ENCODE data around the gene TMCO1. TPM values are rescaled to one million over a fixed set of nuclear protein-coding genes. Genes with fewer than 3 reads are reported as not detected.
"Not testable (repeated sequence)": the region's sequence is repeated elsewhere in the genome, so short reads cannot be mapped to it uniquely, and the experiment has no call there.

Gene TMCO1
- total RNA-seq, 1 experiment from 2014 or later, result 64.1 TPM

- Histone ChIP-seq H3K27me3 (ENCODE audit: insufficient read depth, low read depth) (no peaks in the 10 kb centered on the region), H3K4me3 (no peak overlapping the region), H4K20me1 (ENCODE audit: insufficient read depth) (no peaks in the 10 kb centered on the region), H3K79me2 (ENCODE audit: low read depth) (no peaks in the 10 kb centered on the region), H3K4me1 (replicated peaks; ENCODE audit: insufficient read depth) (no peaks in the 10 kb centered on the region), H3F3A (ENCODE audit: insufficient read depth, low read depth) (no peaks in the 10 kb centered on the region; the same call in 1 of the 2 replicates), H2AFZ (no peak overlapping the region), H3K36me3 (ENCODE audit: low read depth) (peaks cover 16% of the 10 kb centered on the region), H3K9me2 (ENCODE audit: insufficient read depth) (no peaks in the 10 kb centered on the region), H3K9me3 (ENCODE audit: insufficient read depth, low read depth) (no peaks in the 10 kb centered on the region), H3K4me2 (no peak overlapping the region), H3K27ac (no peak overlapping the region)
- BruUV-seq (replicated peaks), result no TSS peak
- DNase-seq, result no peak
- intact Hi-C loops (cut with micrococcal nuclease; ENCODE audit: unreplicated experiment), result no loop called here
- POLR2A ChIA-PET (ENCODE audit: unreplicated experiment), result no interaction called here
- TF ChIP-seq EZH2 (IDR thresholded peaks at IDR 0.05; ENCODE audit: low read depth), result no peak
- no peak for TF ChIP-seq CTCF (conservative IDR thresholded peaks at IDR 0.05)
- CTCF ChIA-PET, result no interaction called here
Observed at GRCh38 chr1:165726841-165727240, 41.8 kb downstream of the TMCO1 start.

GRCh38 chr1:165726169-165726568 is 42.5 kb downstream of the TMCO1 start:
- no peaks in the 10 kb centered on the region for H3K9me3 ChIP-seq (ENCODE audit: insufficient read depth, low read depth)
- BruUV-seq (replicated peaks), result no TSS peak
- ChIA-PET POLR2A (ENCODE audit: unreplicated experiment) (no interaction called here), CTCF (no interaction called here)
- no peak overlapping the region for H3K4me3 ChIP-seq
- H4K20me1 ChIP-seq (ENCODE audit: insufficient read depth), result no peaks in the 10 kb centered on the region
- no peaks in the 10 kb centered on the region for H3K9me2 ChIP-seq (ENCODE audit: insufficient read depth)
- H3K79me2 ChIP-seq (ENCODE audit: low read depth), result no peaks in the 10 kb centered on the region
- no peak overlapping the region for H2AFZ ChIP-seq
- H3K27ac ChIP-seq, result no peak overlapping the region
- peaks cover 16% of the 10 kb centered on the region for H3K36me3 ChIP-seq (ENCODE audit: low read depth)
- DNase-seq, result no peak
- H3K27me3 ChIP-seq (ENCODE audit: insufficient read depth, low read depth), result no peaks in the 10 kb centered on the region
- H3F3A ChIP-seq (ENCODE audit: insufficient read depth, low read depth), result no peaks in the 10 kb centered on the region; the same call in 1 of the 2 replicates
- no peaks in the 10 kb centered on the region for H3K4me1 ChIP-seq (replicated peaks; ENCODE audit: insufficient read depth)
- TF ChIP-seq CTCF (conservative IDR thresholded peaks at IDR 0.05), result no peak
- no peak for TF ChIP-seq EZH2 (IDR thresholded peaks at IDR 0.05; ENCODE audit: low read depth)
- H3K4me2 ChIP-seq, result no peak overlapping the region
- intact Hi-C loops (cut with micrococcal nuclease; ENCODE audit: unreplicated experiment), result no loop called here

GRCh38 chr1:165717918-165718515 is 50.7 kb downstream of the TMCO1 start:
- DNase-seq, result peak; percentile 38 to 41
- Histone ChIP-seq H3K4me3 (no peak overlapping the region), H3K79me2 (ENCODE audit: low read depth) (no peaks in the 10 kb centered on the region), H3K27me3 (ENCODE audit: insufficient read depth, low read depth) (no peaks in the 10 kb centered on the region), H4K20me1 (ENCODE audit: insufficient read depth) (no peaks in the 10 kb centered on the region), H3K4me2 (no peak overlapping the region), H3K9me2 (ENCODE audit: insufficient read depth) (no peaks in the 10 kb centered on the region), H3K9me3 (ENCODE audit: insufficient read depth, low read depth) (0 out of 2 replicates have a peak, but pooled peaks cover 4% of the 10 kb centered on the region), H3F3A (ENCODE audit: insufficient read depth, low read depth) (no peaks in the 10 kb centered on the region), H3K4me1 (replicated peaks; ENCODE audit: insufficient read depth) (no peaks in the 10 kb centered on the region), H3K36me3 (ENCODE audit: low read depth) (no peaks in the 10 kb centered on the region), H3K27ac (no peak overlapping the region), H2AFZ (no peak overlapping the region)
- POLR2A ChIA-PET (ENCODE audit: unreplicated experiment), result no interaction called here
- TF ChIP-seq EZH2 (IDR thresholded peaks at IDR 0.05; ENCODE audit: low read depth), result no peak
- TF ChIP-seq CTCF (conservative IDR thresholded peaks at IDR 0.05), result peak; percentile 81
- no TSS peak for BruUV-seq (replicated peaks)
- CTCF ChIA-PET, result interaction anchor here (0.6 kb wide), 1 partner anchor 118 kb away, joined by 3 read pairs; no protein-coding TSS in a partner anchor
- intact Hi-C loops (cut with micrococcal nuclease; ENCODE audit: unreplicated experiment), result loop anchor here (1.0 to 2.0 kb wide), 3 partner anchors 117 to 1341 kb away; no protein-coding TSS in a partner anchor

GRCh38 chr1:165716265-165717051 is 52.2 kb downstream of the TMCO1 start:
- H3K27ac ChIP-seq; H3K4me2 ChIP-seq; H3K27me3 ChIP-seq (ENCODE audit: insufficient read depth, low read depth); CTCF ChIA-PET; H3K79me2 ChIP-seq (ENCODE audit: low read depth); H4K20me1 ChIP-seq (ENCODE audit: insufficient read depth); BruUV-seq (replicated peaks); H3K4me3 ChIP-seq; H3F3A ChIP-seq (ENCODE audit: insufficient read depth, low read depth); H3K36me3 ChIP-seq (ENCODE audit: low read depth); H3K9me3 ChIP-seq (ENCODE audit: insufficient read depth, low read depth); intact Hi-C loops (cut with micrococcal nuclease; ENCODE audit: unreplicated experiment); H2AFZ ChIP-seq; H3K4me1 ChIP-seq (replicated peaks; ENCODE audit: insufficient read depth); H3K9me2 ChIP-seq (ENCODE audit: insufficient read depth); DNase-seq; POLR2A ChIA-PET (ENCODE audit: unreplicated experiment): not testable (repeated sequence)
